Activated CD4-positive, alpha-beta T cell treated with anti-CD3 and anti-CD28 coated beads for 36 hours (primary cell): ENCODE data around the gene ATXN7L2. TPM values are rescaled to one million over a fixed set of nuclear protein-coding genes. Genes with fewer than 3 reads are reported as not detected.

ENCODE experiments used
- ATAC-seq: fragments of 200-7000 bp; cut with Tn5 transposase; one replicate; pipeline ENCODE4 v1.10.0; 2021; ENCODE audit warnings: mild to moderate bottlenecking, moderate library complexity
- CTCF ChIA-PET: fragments of 350-600 bp; sonication (Branson Sonifier 250); formaldehyde crosslinking; loops from one replicate; lab custom pipeline; 2021; ENCODE audit warnings: antibody characterized with exemption; lab: Charles Lee
- POLR2A ChIA-PET: fragments of 350-600 bp; sonication (Branson Sonifier 250); formaldehyde crosslinking; loops from one replicate; lab custom pipeline; 2021; ENCODE audit warnings: antibody characterized with exemption, inconsistent platforms; lab: Charles Lee
- DNase-seq: peaks from one replicate; pipeline ENCODE4 v3.0.0-alpha.2; 2020
- H3K27ac Mint-ChIP-seq: one replicate; pipeline ENCODE4 v1.8.0; 2021; ENCODE audit warnings: mixed read lengths
- H3K27me3 Mint-ChIP-seq: one replicate; pipeline ENCODE4 v1.8.0; 2021; ENCODE audit warnings: mixed read lengths
- H3K36me3 Mint-ChIP-seq: one replicate; pipeline ENCODE4 v1.8.0; 2021; ENCODE audit warnings: low read depth, mixed read lengths
- H3K4me1 Mint-ChIP-seq: one replicate; pipeline ENCODE4 v1.8.0; 2021; ENCODE audit warnings: mixed read lengths
- H3K4me3 Mint-ChIP-seq: one replicate; pipeline ENCODE4 v1.8.0; 2021; ENCODE audit warnings: mild to moderate bottlenecking, moderate library complexity, mixed read lengths
- H3K9me3 Mint-ChIP-seq: one replicate; pipeline ENCODE4 v1.8.0; 2021; ENCODE audit warnings: low read depth, mixed read lengths
- intact Hi-C, 2 experiments: fragments of 100-400 bp; cut with DNase I in 1 of 2; cut with micrococcal nuclease in 1 of 2; formaldehyde crosslinking; loops; one replicate each; pipeline versions ENCODE4 v1.14.2 to v1.15.1; 2022 to 2024; cut with DNase I, micrococcal nuclease
- total RNA-seq, 2 experiments: library from RNA; stranded (reverse); gene quantifications; one replicate each; pipeline ENCODE4 v1.2.3, GENCODE V29; 2021

Gene ATXN7L2
- total RNA-seq, 2 experiments from 2014 or later = 11.7 to 13.0 TPM

DNA sequence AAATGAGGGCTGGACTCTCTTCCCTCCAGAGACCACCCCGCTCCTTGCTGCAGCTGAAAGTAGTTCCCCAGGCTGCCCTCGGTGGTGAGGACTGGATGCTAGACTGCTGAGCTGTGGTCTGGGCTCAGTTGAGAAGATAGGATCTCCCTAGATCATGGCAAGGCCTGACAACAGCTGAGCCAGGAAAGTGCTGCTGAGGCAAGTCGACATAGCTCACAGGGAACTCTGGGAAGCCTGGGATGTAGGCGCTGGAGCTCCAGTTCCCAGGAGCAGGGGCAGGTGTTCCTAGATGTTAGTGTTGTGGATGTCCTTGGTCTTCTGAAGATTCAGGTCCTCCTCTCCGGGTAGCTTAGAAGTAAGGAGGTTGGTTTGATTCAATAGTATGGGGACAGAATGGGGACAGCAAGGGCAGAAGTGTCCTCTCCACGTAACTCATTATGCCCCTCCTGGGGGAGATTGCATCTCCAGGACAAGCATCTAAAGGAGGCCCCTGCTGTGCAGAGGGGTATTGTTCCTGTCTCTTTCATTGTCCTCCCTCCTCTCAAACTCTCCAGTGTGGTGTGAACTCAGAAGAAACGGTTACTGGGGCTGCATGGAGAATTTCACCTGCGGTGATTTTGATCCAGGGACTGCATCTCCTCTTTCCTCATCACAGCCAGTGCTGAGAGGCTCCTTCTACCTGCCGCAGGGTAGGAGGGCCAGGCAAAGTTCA lies 13.9 kb downstream of the ATXN7L2 start:
- Mint-ChIP-seq H3K4me1 (peaks cover 81% of the 10 kb centered on the region), H3K27ac (peak overlapping the region; percentile 56), H3K36me3 (peaks cover 8% of the 10 kb centered on the region), H3K9me3 (no peaks in the 10 kb centered on the region), H3K4me3 (no peak overlapping the region), H3K27me3 (no peaks in the 10 kb centered on the region)
- ChIA-PET POLR2A (interaction anchor here (0.5 to 2.0 kb wide), 8 partner anchors 11 to 583 kb away, joined by 3 to 7 read pairs (median 4); partner anchors contain the start of gene AMIGO1), CTCF (interaction anchor here (0.5 to 26.9 kb wide), 14 partner anchors 12 to 304 kb away, joined by 3 to 864 read pairs (median 4); partner anchors contain the start of genes AMIGO1, ATXN7L2, GNAI3 and GPR61)
- ATAC-seq (no peak), DNase-seq (no peak)
- intact Hi-C loops = loop anchor here (1.0 kb wide), 1 partner anchor 35 kb away; no protein-coding TSS in a partner anchor

- intact Hi-C loops = loop anchor here (1.0 kb wide), 1 partner anchor 34 kb away; no protein-coding TSS in a partner anchor
- Mint-ChIP-seq H3K9me3 (no peaks in the 10 kb centered on the region), H3K27ac (peak overlapping the region; percentile 56), H3K4me3 (no peak overlapping the region), H3K4me1 (peaks cover 81% of the 10 kb centered on the region), H3K36me3 (peaks cover 8% of the 10 kb centered on the region), H3K27me3 (no peaks in the 10 kb centered on the region)
- DNase-seq (peak; percentile 56), ATAC-seq (no peak)
- ChIA-PET POLR2A (interaction anchor here (0.6 to 2.0 kb wide), 4 partner anchors 11 to 84 kb away, joined by 3 to 9 read pairs (median 5); partner anchors contain the start of gene AMIGO1), CTCF (interaction anchor here (0.7 to 26.9 kb wide), 12 partner anchors 8 to 218 kb away, joined by 3 to 864 read pairs (median 5); partner anchors contain the start of genes AMIGO1, ATXN7L2, GNAI3 and GPR61)
These were observed 14.6 kb downstream of the ATXN7L2 start for GRCh38 chr1:109498161-109498801.

DNA sequence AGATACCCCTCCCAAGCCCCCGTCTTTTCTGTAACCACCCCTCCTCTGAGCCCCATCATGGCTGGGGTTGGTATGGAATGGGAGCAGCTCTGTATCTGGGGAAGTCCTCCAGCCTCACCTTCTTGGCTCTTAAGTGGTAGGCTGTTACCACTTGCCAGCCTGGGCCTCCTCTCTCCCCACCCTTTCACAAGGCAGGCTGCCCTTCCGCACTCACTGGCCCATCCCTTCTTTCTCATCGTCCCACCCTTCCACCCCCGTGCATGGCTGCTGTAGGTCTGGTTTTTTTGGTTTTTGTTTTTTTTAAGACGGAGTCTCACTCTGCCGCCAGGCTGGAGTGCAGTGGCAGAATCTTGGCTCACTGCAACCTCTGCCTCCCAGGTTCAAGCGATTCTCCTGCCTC lies 15.4 kb downstream of the ATXN7L2 start:
- CTCF ChIA-PET = interaction anchor here (0.7 to 26.9 kb wide), 12 partner anchors 9 to 219 kb away, joined by 3 to 864 read pairs (median 5); partner anchors contain the start of genes AMIGO1, ATXN7L2, GNAI3 and GPR61
- Mint-ChIP-seq H3K27ac (peak overlapping the region; percentile 66), H3K27me3 (no peaks in the 10 kb centered on the region), H3K4me1 (peaks cover 84% of the 10 kb centered on the region), H3K4me3 (no peak overlapping the region), H3K9me3 (no peaks in the 10 kb centered on the region), H3K36me3 (peaks cover 8% of the 10 kb centered on the region)
- intact Hi-C loops = no loop called here
- ATAC-seq (no peak), DNase-seq (no peak)
- POLR2A ChIA-PET = interaction anchor here (0.6 to 1.4 kb wide), 2 partner anchors 10 to 17 kb away, joined by 3 to 9 read pairs; partner anchors contain the start of gene AMIGO1

- CTCF ChIA-PET = interaction anchor here (1.0 to 26.9 kb wide), 9 partner anchors 1 to 140 kb away, joined by 4 to 864 read pairs (median 8); partner anchors contain the start of genes AMIGO1, ATXN7L2, CYB561D1 and GNAI3
- H3K27me3 Mint-ChIP-seq = no peaks in the 10 kb centered on the region
- H3K27ac Mint-ChIP-seq = peak overlapping the region; percentile 67
- peaks cover 8% of the 10 kb centered on the region for H3K36me3 Mint-ChIP-seq
- intact Hi-C loops = no loop called here
- no peak overlapping the region for H3K4me3 Mint-ChIP-seq
- POLR2A ChIA-PET = interaction anchor here (0.6 to 0.9 kb wide), 2 partner anchors 32 to 48 kb away, joined by 3 read pairs; partner anchors contain the start of gene GNAI3
- peaks cover 89% of the 10 kb centered on the region for H3K4me1 Mint-ChIP-seq
- DNase-seq (peak; percentile 75), ATAC-seq (peak; percentile 66)
- no peaks in the 10 kb centered on the region for H3K9me3 Mint-ChIP-seq
These were observed 16.2 kb downstream of the ATXN7L2 start for GRCh38 chr1:109499661-109500536.

DNA sequence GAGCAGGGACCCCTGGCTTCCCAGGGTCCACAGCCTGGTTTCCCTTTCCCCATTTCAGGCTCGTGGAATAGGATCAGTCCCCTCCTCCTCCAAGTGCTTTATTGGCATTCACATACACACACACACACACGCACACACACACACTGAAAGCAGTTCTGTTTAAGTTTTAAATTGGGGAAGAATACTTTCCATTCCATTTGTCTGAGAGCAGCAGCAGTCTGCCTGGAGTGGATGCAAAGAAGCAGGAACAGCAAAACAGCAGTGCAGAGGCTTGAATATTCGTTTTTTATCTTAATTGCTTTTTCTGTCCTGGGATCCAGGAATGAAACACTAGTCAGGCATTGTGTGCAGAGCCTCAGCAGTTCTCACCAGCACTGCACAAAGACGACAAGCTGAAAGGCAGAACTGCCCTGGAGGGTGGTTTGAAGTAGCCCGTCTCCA lies 17.3 kb downstream of the ATXN7L2 start:
- Mint-ChIP-seq H3K4me1 (peaks cover 89% of the 10 kb centered on the region), H3K36me3 (peaks cover 5% of the 10 kb centered on the region), H3K9me3 (no peaks in the 10 kb centered on the region), H3K27me3 (no peaks in the 10 kb centered on the region), H3K27ac (peak overlapping the region; percentile 67), H3K4me3 (no peak overlapping the region)
- intact Hi-C loops = no loop called here
- ChIA-PET CTCF (interaction anchor here (1.7 to 26.9 kb wide), 5 partner anchors 2 to 74 kb away, joined by 6 to 864 read pairs (median 354); partner anchors contain the start of genes AMIGO1, ATXN7L2, CYB561D1 and GPR61), POLR2A (no interaction called here)
- no peak for ATAC-seq
- no peak for DNase-seq

- DNase-seq = no peak
- intact Hi-C loops = no loop called here
- peaks cover 2% of the 10 kb centered on the region for H3K36me3 Mint-ChIP-seq
- ChIA-PET POLR2A (no interaction called here), CTCF (interaction anchor here (1.7 to 26.9 kb wide), 6 partner anchors 3 to 75 kb away, joined by 6 to 864 read pairs (median 185); partner anchors contain the start of genes AMIGO1, ATXN7L2, CYB561D1 and GPR61)
- H3K27ac Mint-ChIP-seq = peak overlapping the region; percentile 67
- peaks cover 90% of the 10 kb centered on the region for H3K4me1 Mint-ChIP-seq
- H3K4me3 Mint-ChIP-seq = no peak overlapping the region
- H3K9me3 Mint-ChIP-seq = no peaks in the 10 kb centered on the region
- H3K27me3 Mint-ChIP-seq = no peaks in the 10 kb centered on the region
- no peak for ATAC-seq
These were observed 18.1 kb downstream of the ATXN7L2 start for GRCh38 chr1:109501644-109502363.

- no peak overlapping the region for H3K4me3 Mint-ChIP-seq
- intact Hi-C loops = no loop called here
- H3K36me3 Mint-ChIP-seq = peaks cover 5% of the 10 kb centered on the region
- no peaks in the 10 kb centered on the region for H3K27me3 Mint-ChIP-seq
- H3K4me1 Mint-ChIP-seq = peaks cover 94% of the 10 kb centered on the region
- peak; percentile 57 for ATAC-seq
- peak; percentile 55 for DNase-seq
- H3K27ac Mint-ChIP-seq = peak overlapping the region; percentile 67
- H3K9me3 Mint-ChIP-seq = no peaks in the 10 kb centered on the region
- POLR2A ChIA-PET = no interaction called here
- CTCF ChIA-PET = interaction anchor here (0.6 to 26.9 kb wide), 8 partner anchors 3 to 221 kb away, joined by 3 to 864 read pairs (median 13); partner anchors contain the start of genes AMIGO1, ATXN7L2, CYB561D1 and GNAI3
These were observed 18.7 kb downstream of the ATXN7L2 start for GRCh38 chr1:109502364-109502851.

GRCh38 chr1:109503935-109504334 lies 20.2 kb downstream of the ATXN7L2 start:
- Mint-ChIP-seq H3K9me3 (no peaks in the 10 kb centered on the region), H3K27me3 (no peaks in the 10 kb centered on the region), H3K27ac (peak overlapping the region; percentile 64), H3K4me1 (peaks cover 90% of the 10 kb centered on the region), H3K36me3 (peaks cover 15% of the 10 kb centered on the region), H3K4me3 (no peak overlapping the region)
- ChIA-PET POLR2A (no interaction called here), CTCF (interaction anchor here (0.6 to 26.9 kb wide), 7 partner anchors 5 to 240 kb away, joined by 3 to 864 read pairs (median 16); partner anchors contain the start of genes AMIGO1, ATXN7L2, CYB561D1 and GPR61)
- intact Hi-C loops = no loop called here
- DNase-seq (no peak), ATAC-seq (no peak)

GRCh38 chr1:109504974-109505373 lies 21.3 kb downstream of the ATXN7L2 start:
- CTCF ChIA-PET = interaction anchor here (0.6 to 26.9 kb wide), 8 partner anchors 5 to 481 kb away, joined by 3 to 864 read pairs (median 6); partner anchors contain the start of genes AMIGO1, CYB561D1 and GPR61

More at GRCh38 chr1:109504974-109505373, 21.3 kb downstream of the ATXN7L2 start:
- peak; percentile 62 for ATAC-seq
- no peak for DNase-seq
- Mint-ChIP-seq H3K36me3 (peaks cover 14% of the 10 kb centered on the region), H3K4me1 (peaks cover 86% of the 10 kb centered on the region), H3K27ac (peak overlapping the region; percentile 79), H3K27me3 (no peaks in the 10 kb centered on the region), H3K4me3 (no peak overlapping the region), H3K9me3 (no peaks in the 10 kb centered on the region)
- intact Hi-C loops = loop anchor here in 1 of 2 experiments (5.0 kb wide), 1 partner anchor 543 kb away; the partner anchor contains the start of gene CLCC1
- POLR2A ChIA-PET = interaction anchor here (1.1 to 1.2 kb wide), 2 partner anchors 27 to 44 kb away, joined by 4 read pairs; partner anchors contain the start of gene GNAI3
